SJSA1 (cell line): ENCODE data around the gene RRAGC. TPM values are rescaled to one million over a fixed set of nuclear protein-coding genes. Genes with fewer than 3 reads are reported as not detected.

Source experiments
- DNase-seq, 2 experiments: peaks; one replicate each; pipeline ENCODE4 v3.0.0-alpha.2; 2015 to 2020; ENCODE audit warnings: low spot score in 2 of 2, low read depth in 1 of 2
- H3K27ac ChIP-seq: fragments of 250-450 bp; sonication (Bioruptor Pico); 2 replicates; pipeline ENCODE4 v1.5.1; 2020; ENCODE audit warnings: mild to moderate bottlenecking, moderate library complexity
- H3K27me3 ChIP-seq: fragments of 250-450 bp; sonication (Bioruptor Pico); replicated peaks from 2 replicates; pipeline ENCODE4 v1.5.1; 2020; ENCODE audit warnings: mild to moderate bottlenecking, moderate library complexity
- H3K36me3 ChIP-seq: fragments of 250-450 bp; sonication (Bioruptor Pico); 2 replicates; pipeline ENCODE4 v1.5.1; 2020; ENCODE audit warnings: mild to moderate bottlenecking
- H3K4me1 ChIP-seq: fragments of 250-450 bp; sonication (Bioruptor Pico); replicated peaks from 2 replicates; pipeline ENCODE4 v1.6.1; 2021; ENCODE audit warnings: mild to moderate bottlenecking
- H3K4me3 ChIP-seq: fragments of 250-450 bp; sonication (Bioruptor Pico); 2 replicates; pipeline ENCODE4 v1.5.1; 2020; ENCODE audit warnings: mild to moderate bottlenecking
- H3K9me3 ChIP-seq: fragments of 250-450 bp; sonication (Bioruptor Pico); replicated peaks from 2 replicates; pipeline ENCODE4 v1.5.1; 2020; ENCODE audit warnings: mild to moderate bottlenecking
- total RNA-seq: library from RNA; depleted of rRNA; stranded (reverse); fragments of >200 nt; shearing (Covaris generic); gene quantifications from 2 replicates; pipeline ENCODE4 v1.2.3, GENCODE V29; 2014; rRNA removed

The RRAGC gene
- total RNA-seq, 1 experiment from 2014 or later: 14.2 TPM

DNA sequence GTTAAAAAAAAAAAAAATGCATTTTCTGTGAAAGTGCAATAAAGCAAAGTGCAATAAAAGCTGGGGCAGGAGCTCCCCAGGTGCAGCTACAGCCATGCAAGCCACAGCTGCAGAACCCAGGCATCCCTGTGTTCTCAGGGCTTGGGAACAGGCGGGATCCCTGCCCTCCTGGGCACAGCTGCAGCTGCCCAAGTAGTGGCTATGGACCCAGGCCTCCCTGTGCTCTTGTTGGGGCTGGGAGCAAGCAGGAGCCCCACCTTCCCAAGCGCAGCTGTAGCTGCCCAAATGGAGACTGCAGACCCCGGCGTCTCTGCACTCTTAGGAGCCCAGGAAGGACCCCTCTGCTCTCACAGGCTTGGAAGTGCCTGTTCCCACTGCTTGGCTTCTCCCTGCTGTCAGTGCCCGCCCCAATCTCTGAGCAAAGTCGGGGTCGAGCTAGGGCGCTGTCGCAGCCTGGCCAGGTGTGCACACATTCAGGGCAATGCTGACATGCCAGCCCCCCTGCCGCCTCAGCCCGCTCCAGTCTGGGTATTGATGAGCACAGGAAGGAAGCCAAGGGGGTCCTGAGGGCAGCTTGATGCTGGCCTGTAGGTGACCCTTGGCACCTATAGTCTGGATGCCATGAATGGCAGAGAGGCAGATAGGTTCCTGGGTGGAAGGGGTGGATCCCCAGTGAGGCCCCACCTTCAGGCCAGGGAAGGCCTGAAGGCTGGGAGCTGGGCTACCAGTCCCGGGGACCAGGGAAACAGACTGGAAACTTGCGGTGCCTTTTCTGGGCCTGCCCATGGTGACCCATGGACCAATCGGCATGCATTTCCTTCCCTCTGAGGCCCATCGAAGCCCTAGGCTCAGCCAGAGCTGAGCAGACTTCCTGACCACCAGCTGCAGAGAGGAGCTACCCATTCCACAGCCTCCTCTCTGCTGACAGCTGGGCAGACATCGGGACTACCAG lies 58.6 kb downstream of the RRAGC start:
- Histone ChIP-seq H3K9me3 (no peaks in the 10 kb centered on the region; the same call in 1 of the 2 replicates), H3K27ac (no peak overlapping the region), H3K36me3 (no peaks in the 10 kb centered on the region), H3K27me3 (peaks cover under 1% of the 10 kb centered on the region; the same call in 1 of the 2 replicates), H3K4me3 (no peak overlapping the region), H3K4me1 (peaks cover 7% of the 10 kb centered on the region)
- DNase-seq: no peak

DNA sequence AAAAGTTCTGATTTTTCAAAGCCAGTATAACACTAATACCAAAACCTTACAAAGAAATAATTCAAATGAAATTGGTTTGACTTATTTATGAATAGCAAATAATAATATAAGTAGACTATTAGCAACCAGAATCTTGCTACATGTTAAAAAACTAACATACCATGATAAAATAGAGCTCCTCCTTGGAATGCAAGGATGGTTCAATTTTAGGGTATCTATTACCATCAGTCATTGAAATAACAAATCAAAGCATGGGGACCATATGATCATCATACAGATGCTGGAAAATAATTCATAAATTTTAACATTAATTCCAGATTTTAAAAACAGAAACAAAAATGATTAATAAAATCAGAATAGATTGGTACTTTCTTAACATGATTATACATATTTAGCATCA lies 66.3 kb downstream of the RRAGC start:
- Histone ChIP-seq H3K36me3 (no peaks in the 10 kb centered on the region), H3K4me1 (peaks cover 28% of the 10 kb centered on the region), H3K4me3 (no peak overlapping the region), H3K27me3 (no peaks in the 10 kb centered on the region), H3K9me3 (peaks cover 5% of the 10 kb centered on the region), H3K27ac (no peak overlapping the region)
- no peak for DNase-seq

DNA sequence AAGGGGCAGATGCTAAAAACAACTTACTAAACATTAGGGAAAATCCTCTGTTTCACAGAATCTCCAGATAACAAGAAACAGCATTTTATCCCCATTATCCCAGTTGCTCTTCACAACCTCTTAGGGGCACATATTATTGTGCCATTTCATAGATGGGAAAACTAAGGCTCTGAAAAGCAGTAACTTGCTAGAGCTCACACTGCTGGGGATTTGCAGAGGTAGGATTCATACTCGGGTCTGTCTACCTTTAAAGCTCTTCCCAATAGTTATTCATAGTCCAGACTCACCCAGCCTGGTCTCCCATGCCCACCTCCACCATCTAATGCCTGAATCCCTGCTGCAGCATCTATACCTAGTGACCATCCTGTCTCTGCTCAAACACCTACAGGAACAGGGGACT lies 67.7 kb downstream of the RRAGC start:
- no peak for DNase-seq
- peaks cover 5% of the 10 kb centered on the region for H3K9me3 ChIP-seq
- H3K4me1 ChIP-seq: peaks cover 41% of the 10 kb centered on the region
- H3K4me3 ChIP-seq: no peak overlapping the region
- no peak overlapping the region for H3K27ac ChIP-seq
- H3K36me3 ChIP-seq: no peaks in the 10 kb centered on the region
- H3K27me3 ChIP-seq: no peaks in the 10 kb centered on the region

DNA sequence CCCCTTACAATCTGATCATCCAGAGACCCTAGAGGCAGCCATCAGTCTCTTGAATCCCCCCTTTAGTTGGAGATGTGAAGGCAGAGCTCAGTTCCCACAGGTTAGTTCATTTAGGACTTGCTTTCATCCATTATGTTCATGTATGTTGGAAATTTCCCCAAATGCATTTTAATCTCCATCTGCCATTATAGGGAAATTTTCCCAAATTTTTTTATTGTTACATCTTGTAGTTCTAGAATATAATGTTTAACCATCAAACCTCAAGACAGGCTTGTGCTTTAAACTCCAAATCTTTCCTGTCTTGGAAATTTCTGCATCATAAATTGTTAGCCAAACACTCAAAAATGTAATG lies 68.4 kb downstream of the RRAGC start:
- H3K4me3 ChIP-seq: no peak overlapping the region
- H3K36me3 ChIP-seq: no peaks in the 10 kb centered on the region
- peaks cover 5% of the 10 kb centered on the region for H3K9me3 ChIP-seq
- H3K27me3 ChIP-seq: no peaks in the 10 kb centered on the region
- no peak for DNase-seq
- H3K27ac ChIP-seq: no peak overlapping the region
- H3K4me1 ChIP-seq: peaks cover 46% of the 10 kb centered on the region

DNA sequence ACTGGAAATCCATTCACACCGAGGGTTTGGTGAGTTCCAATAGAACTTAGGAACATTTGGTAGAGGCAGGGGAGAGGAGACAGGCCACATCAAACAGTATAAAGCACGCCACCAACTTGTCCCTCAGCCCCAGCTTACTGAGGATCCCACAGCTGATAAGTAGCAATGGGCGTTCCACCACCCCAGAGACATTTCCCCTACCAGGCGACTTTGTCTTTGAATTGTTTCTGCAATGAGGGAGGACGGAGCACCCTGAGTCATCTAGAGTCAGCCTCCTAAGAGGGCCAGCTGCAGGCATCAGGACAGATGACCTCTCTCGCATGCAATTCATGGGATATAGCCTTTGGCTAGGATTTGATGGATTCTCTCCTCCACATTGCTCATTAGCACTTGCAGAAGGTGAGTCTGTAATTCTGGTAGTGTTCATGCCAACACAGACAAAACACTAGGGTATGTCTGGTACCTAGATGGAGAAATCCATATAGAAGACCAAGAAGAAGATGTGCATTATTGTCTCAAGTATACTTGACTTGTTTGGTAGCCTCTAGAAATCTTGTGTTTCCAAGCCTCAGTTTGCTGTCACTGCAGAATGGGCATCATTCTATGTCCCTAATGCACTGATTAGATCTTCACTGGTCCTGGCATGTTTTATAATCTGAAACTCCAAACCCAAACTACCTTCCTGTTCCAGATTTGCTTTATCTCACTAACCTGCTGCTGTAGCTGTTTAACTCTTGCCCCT lies 69.0 kb downstream of the RRAGC start:
- DNase-seq: no peak
- peaks cover 52% of the 10 kb centered on the region for H3K4me1 ChIP-seq
- H3K36me3 ChIP-seq: no peaks in the 10 kb centered on the region
- H3K4me3 ChIP-seq: no peak overlapping the region
- H3K27ac ChIP-seq: no peak overlapping the region
- no peaks in the 10 kb centered on the region for H3K27me3 ChIP-seq
- H3K9me3 ChIP-seq: peaks cover 5% of the 10 kb centered on the region

DNA sequence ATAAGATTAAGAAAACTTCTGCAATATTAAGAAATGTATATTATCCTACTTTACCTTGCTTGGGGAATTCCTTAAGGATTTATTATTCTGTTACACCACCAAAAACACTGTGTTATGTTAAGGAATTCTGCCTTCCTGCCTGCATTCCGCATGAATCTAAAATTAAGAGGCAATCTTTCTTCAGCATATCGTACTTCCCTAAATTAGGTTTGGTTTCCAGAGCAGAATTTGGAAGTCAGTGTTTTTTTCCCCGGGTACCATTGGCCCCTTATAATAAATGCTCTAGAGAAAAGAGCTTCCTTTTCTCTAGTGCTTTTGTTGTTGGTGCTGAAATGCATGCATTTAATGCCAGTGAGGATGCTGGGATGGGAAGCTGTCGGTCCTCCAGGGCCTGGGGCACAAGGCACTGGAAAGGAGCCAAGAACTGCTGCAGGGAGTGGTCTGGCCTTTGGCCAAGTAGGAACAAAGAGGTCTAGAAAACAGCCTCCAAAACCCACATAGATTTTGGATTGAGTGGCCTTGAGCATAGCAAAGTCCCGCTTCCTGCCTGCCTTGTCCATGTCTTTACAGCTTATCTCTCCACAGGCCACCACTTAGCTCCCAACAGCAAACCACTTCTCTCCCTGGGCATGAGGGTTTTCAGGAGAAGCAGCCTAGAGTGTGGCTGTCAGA lies 69.9 kb downstream of the RRAGC start:
- Histone ChIP-seq H3K9me3 (peaks cover 5% of the 10 kb centered on the region), H3K4me1 (peaks cover 61% of the 10 kb centered on the region), H3K36me3 (no peaks in the 10 kb centered on the region), H3K27ac (peak overlapping the region; percentile 13; the same call in 1 of the 2 replicates), H3K27me3 (no peaks in the 10 kb centered on the region), H3K4me3 (no peak overlapping the region)
- peak; percentile 53 to 74 for DNase-seq

DNA sequence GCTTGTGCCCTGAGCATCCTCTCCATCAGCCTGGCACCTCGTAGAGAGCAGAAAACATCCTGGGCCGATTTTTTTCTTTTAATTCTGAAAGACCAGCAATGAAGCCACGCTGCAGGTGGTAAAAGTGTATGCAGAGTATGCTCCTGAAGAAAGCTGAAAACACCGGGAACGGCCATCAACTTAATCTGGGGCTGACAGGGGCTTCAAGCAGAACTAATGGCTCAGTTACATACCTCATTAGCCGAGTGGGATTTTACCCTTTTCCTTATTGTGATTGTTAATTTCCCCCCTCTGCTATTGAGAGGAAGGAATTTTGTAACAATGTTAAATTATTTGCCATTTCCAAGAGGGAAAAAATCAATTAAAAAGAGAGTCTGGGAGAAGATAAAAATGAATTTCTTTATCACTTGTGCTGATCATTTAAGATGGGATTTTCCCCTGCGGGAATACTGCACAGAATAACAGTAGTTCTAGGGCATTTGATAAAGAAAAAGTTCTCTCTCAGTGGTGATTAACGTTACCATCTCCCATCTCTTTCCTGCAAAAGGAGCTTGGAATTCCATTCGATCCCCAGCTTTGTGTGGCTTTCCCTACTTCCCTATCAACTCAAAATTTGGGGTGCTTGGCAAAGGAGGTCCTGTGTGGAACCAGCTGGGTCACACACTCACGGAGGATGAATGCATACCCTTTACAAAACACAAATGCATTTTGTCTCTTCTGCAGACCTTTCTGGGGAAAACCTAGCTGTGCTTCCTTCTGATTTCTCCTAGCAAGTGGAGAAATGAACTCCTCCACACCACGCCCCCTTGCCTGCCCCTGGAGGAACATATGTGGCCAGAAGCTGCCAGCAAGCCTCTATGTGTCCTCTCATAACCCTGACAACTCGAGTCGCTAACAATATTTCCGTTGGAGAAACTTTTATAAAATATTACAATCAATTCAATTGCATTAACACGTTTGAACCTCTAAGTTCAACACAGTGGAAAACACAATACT lies 70.9 kb downstream of the RRAGC start:
- Histone ChIP-seq H3K27me3 (no peaks in the 10 kb centered on the region), H3K4me3 (no peak overlapping the region), H3K27ac (no peak overlapping the region; the same call in 1 of the 2 replicates), H3K36me3 (no peaks in the 10 kb centered on the region), H3K9me3 (peaks cover 5% of the 10 kb centered on the region), H3K4me1 (peaks cover 71% of the 10 kb centered on the region)
- DNase-seq: no peak

Other genes starting within 250 kb of the RRAGC start
- 28.9 and 29.8 TPM in 2 replicates for gene MYCBP, start 13.6 kb upstream of the RRAGC start, total RNA-seq
- not detected in 2 replicates for gene GJA9, start 21.8 kb upstream of the RRAGC start, total RNA-seq
- gene RHBDL2, start 82.1 kb upstream of the RRAGC start, total RNA-seq: 0.29 and 0.91 TPM in 2 replicates
- 54.1 and 70.0 TPM in 2 replicates for gene AKIRIN1, start 131.5 kb upstream of the RRAGC start, total RNA-seq
- gene NDUFS5, start 166.6 kb upstream of the RRAGC start, total RNA-seq: 540 and 1,133 TPM in 2 replicates